NCI-H2081 (cell line): ENCODE measurements around the gene LTB4R.
A peak's percentile ranks its signal among the peaks of the same experiment; 100 is the strongest.

Source experiments
- DNase-seq, 2 experiments: peaks; one replicate each; lab custom pipeline; 2025; lab: John Stamatoyannopoulos, UW

The LTB4R gene

GRCh38 chr14:24279301-24280186, 31.8 kb upstream of the LTB4R start:
- DNase-seq = peak; percentile 59 to 70

- no peak for DNase-seq
Observed at GRCh38 chr14:24280797-24281460, 30.4 kb upstream of the LTB4R start.

GRCh38 chr14:24281636-24282035, 29.7 kb upstream of the LTB4R start:
- no peak for DNase-seq

- DNase-seq = no peak
Observed at GRCh38 chr14:24282736-24283135, 28.6 kb upstream of the LTB4R start.

- no peak for DNase-seq
Observed at GRCh38 chr14:24283796-24284460, 27.4 kb upstream of the LTB4R start.

- DNase-seq = no peak
Observed at GRCh38 chr14:24284501-24285035, 26.7 kb upstream of the LTB4R start.

- no peak for DNase-seq
Observed at GRCh38 chr14:24285351-24285750, 26.0 kb upstream of the LTB4R start.

GRCh38 chr14:24286996-24287395, 24.3 kb upstream of the LTB4R start:
- no peak for DNase-seq

GRCh38 chr14:24289649-24290280, 21.5 kb upstream of the LTB4R start:
- DNase-seq = no peak

- DNase-seq = no peak
Observed at GRCh38 chr14:24290746-24291145, 20.6 kb upstream of the LTB4R start.

- DNase-seq = no peak
Observed at GRCh38 chr14:24291446-24292117, 19.7 kb upstream of the LTB4R start.

GRCh38 chr14:24292118-24292807, 19.0 kb upstream of the LTB4R start:
- DNase-seq = no peak

- no peak for DNase-seq
Observed at GRCh38 chr14:24293525-24293924, 17.8 kb upstream of the LTB4R start.

- DNase-seq = peak; percentile 62 to 70
Observed at GRCh38 chr14:24296341-24297157, 14.8 kb upstream of the LTB4R start.

- DNase-seq = peak; percentile 13 to 42
Observed at GRCh38 chr14:24297190-24297964, 13.9 kb upstream of the LTB4R start.

GRCh38 chr14:24298892-24299254, 12.4 kb upstream of the LTB4R start:
- DNase-seq = no peak

GRCh38 chr14:24299255-24300191, 11.8 kb upstream of the LTB4R start, which contains the start of the genes DHRS1 and NOP9:
TSS of gene DHRS1 (minus strand) at chr14:24299780. CDS start at chr14:24299106, 674 bp downstream.
TSS of gene NOP9 (plus strand) at chr14:24299850. CDS start at chr14:24299955, 105 bp downstream.
- DNase-seq = peak; percentile 82 to 84
